Endometrial microvascular endothelial cells (primary cell): Measurements from ENCODE around the gene AKAP8L. TPM values are rescaled to one million over a fixed set of nuclear protein-coding genes. Genes with fewer than 3 reads are reported as not detected.

Experiments used
- in situ Hi-C: cut with HindIII; loops from 2 replicates; pipeline ENCODE4 v1.10.0; 2017; ENCODE audit warnings: low sequenced_read_pairs, low pct_unique_long_range_greater_than_20kb; ENCODE audit errors: inconsistent ontology term
- total RNA-seq: library from RNA; depleted of rRNA; stranded (reverse); fragments of >200 nt; gene quantifications from one replicate; pipeline ENCODE4 v1.2.3, GENCODE V29; 2015; ENCODE audit errors: inconsistent ontology term

The AKAP8L gene
- total RNA-seq, 1 donor from 2014 or later: 45.8 TPM

GRCh38 chr19:15450528-15450890 is 31.7 kb upstream of the AKAP8L start:
- in situ Hi-C loops: no loop called here

- in situ Hi-C loops: no loop called here
Observed at GRCh38 chr19:15449620-15450527, 31.1 kb upstream of the AKAP8L start, which contains the start of gene WIZ. TSS of gene WIZ (minus strand) at chr19:15449956. CDS start at chr19:15448307, 1,649 bp downstream.

- in situ Hi-C loops: no loop called here
Observed at GRCh38 chr19:15448778-15449619, 30.2 kb upstream of the AKAP8L start.

GRCh38 chr19:15448044-15448777 is 29.4 kb upstream of the AKAP8L start:
- in situ Hi-C loops: no loop called here

GRCh38 chr19:15447057-15447456 is 28.3 kb upstream of the AKAP8L start:
- in situ Hi-C loops: no loop called here

- in situ Hi-C loops: no loop called here
Observed at GRCh38 chr19:15445807-15446376, 27.1 kb upstream of the AKAP8L start.

GRCh38 chr19:15445227-15445605 is 26.4 kb upstream of the AKAP8L start:
- in situ Hi-C loops: no loop called here

GRCh38 chr19:15444505-15445226 is 25.9 kb upstream of the AKAP8L start:
- in situ Hi-C loops: no loop called here

GRCh38 chr19:15443838-15444237 is 25.1 kb upstream of the AKAP8L start:
- in situ Hi-C loops: no loop called here

GRCh38 chr19:15443325-15443724 is 24.5 kb upstream of the AKAP8L start:
- in situ Hi-C loops: no loop called here

GRCh38 chr19:15442142-15442920 is 23.5 kb upstream of the AKAP8L start:
- in situ Hi-C loops: no loop called here

- in situ Hi-C loops: no loop called here
Observed at GRCh38 chr19:15441317-15441716, 22.5 kb upstream of the AKAP8L start.

- in situ Hi-C loops: no loop called here
Observed at GRCh38 chr19:15439821-15440641, 21.2 kb upstream of the AKAP8L start.

- in situ Hi-C loops: no loop called here
Observed at GRCh38 chr19:15439078-15439799, 20.5 kb upstream of the AKAP8L start.

- in situ Hi-C loops: no loop called here
Observed at GRCh38 chr19:15438577-15438976, 19.8 kb upstream of the AKAP8L start.

GRCh38 chr19:15438124-15438496 is 19.3 kb upstream of the AKAP8L start:
- in situ Hi-C loops: no loop called here
